Fibroblast of skin of back (primary cell): ENCODE data around the gene PPBP.

Experiments
- DNase-seq: peaks from one replicate; pipeline ENCODE4 v3.0.0-alpha.2; 2013

Gene PPBP

DNA sequence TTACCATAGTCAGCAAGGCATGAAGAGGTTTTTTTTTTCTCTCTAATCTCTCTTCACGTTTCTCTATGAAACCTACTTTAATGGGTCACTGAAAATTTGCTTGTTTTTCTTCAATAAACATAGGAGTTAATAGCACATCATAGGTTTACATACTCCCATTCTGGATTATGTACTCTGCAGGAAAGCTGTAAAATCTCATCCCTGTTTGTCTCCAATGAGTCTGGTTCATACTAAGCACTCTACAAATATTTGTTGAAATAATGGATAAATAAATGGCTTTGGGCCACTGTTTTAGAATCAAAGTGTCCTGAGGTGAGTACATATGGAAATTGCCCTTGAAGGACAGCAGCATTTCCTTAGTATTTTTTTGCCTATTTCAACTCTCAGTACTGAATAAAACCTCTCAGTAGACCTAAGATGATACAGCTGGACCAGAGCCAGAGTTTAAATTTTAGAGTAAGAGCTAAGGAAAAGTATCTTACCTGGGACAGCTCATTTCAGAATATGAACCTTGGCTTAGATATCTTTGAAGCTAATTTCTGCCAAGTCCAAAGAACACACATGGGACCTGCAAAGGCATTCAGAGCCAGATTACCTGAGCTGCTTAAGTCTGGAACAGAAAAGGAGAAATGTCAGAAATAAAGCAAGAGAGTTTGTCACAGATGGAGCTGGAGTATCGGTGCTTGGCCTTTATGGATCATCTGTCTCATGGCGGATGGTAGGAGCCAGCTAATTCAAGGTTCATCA lies 40.6 kb downstream of the PPBP start:
- DNase-seq = no peak

DNA sequence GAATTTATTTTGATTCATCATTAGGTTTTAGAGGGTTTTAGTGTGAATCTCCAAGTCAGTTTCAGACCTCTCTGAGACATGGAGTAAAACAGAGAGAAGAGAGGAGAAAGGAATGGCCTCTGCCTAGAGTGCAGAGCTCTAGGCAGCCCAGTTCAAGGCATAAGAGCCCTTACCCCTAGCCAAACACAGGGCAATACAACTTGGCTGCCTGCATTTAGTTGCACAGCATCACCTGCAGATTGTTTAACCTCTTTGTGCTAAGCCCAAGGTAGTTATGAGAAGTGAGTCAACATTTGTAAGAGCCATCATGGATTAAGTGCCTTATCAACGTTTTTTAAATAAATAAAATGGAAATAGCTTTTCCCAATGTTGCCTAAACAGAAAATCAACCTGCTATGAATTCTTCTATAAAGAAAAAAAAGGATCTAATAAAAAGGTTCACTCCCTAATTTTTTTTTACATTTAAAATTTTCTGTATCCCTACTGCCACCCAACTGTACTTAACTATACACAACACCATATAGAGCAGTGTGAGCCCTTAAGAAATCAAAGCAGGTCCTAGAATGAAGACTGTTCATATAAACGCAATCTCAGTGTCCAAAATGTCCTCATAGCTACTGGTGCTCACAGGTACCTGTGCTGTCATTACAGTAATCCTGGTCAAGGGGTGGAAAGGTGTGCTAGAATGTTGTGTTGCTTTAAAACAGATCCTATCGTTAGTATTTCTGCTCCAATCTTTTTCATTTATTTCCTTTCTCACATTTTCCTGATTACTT lies 42.1 kb downstream of the PPBP start:
- no peak for DNase-seq

DNA sequence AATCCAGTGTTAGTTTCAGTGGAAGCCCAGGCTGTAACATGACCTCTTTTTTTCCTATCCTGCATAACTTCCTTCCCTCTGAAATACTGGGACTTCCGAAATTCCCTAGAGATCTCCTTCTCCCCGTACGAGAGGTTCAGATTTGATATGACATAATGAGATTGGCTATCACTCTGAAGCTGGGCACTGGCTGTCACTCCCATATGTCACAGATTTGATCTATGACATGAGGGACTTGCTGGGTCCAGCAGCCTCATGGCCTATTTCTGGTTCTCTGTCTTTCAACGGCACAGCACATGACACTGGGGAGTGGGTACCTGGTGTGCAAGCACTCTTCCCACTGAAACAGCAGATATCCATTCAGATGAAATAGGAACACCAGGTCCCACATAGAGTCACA lies 42.9 kb downstream of the PPBP start:
- DNase-seq = no peak

DNA sequence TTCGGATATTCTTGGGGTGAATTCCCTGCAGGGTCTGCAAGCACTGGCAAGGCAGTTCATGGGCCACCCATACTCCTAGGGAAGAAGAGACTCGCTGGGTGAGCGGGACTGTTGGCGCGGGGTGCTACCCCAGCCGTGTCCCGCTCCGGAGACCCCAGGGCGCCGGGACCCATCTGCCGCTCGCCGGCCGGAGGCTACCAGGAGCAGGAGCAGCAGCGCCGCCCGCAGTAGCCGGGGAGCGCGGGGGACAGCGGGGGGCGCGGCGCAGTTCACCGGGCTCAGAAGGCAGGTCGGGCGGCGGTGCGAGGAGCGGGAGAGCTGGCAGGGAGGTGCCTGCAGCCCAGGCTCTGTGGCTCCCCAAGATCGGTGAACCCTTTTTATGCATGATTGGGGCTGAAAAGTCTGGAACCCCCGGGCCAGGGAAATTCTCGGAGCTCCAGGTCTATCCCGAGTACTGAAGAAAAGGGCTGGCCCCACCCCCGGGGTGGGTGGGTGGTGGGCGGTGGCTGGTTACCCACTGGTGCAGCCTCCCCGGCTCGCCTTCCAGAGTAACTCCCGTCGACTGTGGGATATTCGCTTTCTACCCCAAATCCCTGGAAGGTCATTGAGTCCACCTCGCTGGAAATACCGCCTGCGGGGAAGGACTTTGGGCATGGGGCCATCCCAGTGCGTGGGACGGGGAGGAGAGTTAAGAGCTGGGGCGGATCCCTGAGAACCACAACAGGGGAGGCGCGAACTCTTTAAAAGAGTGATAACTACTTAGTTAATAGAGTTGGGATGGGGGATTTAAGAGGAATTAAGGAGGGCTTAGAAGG lies 43.7 kb downstream of the PPBP start:
- no peak for DNase-seq

DNA sequence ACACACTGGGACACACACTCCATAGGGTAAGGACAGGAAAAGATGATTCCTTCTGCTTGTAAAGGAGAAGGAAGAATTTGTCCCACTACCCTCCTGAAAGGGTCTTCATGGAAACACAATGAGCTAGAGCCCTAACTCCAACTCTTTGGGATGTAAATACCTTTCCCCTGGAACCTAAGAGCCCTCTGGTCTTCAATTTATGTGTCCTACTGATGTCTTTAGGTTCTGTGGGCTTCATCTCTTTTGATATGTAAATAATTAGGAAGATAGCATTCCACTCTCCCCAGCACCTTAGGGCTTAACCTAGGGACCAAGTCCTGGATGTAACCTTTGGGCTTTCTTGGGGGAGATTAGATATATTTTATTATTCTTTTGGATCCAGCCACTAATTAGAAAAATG lies 44.4 kb downstream of the PPBP start:
- no peak for DNase-seq

DNA sequence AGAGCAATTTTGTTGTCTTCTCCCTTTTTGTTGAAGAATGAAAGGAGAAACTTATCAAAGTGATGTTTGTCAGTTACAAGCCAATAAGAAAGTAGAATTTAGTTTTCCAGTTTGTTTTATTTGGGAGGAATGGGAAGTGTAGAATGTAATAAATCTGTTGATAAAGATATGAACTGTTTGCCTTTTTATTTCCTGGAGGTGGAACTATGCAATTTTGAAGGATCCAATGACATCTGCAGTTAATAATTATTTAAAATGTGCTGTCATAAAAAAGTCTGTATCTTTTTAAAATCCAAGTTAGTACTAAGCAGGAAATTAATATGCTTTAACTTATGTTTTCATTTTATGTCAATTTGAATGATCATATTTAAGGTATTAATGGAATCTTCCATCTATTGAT lies 51.0 kb downstream of the PPBP start:
- DNase-seq = no peak
